ENCODE data around the gene TM9SF1. TPM values are rescaled to one million over a fixed set of nuclear protein-coding genes. Genes with fewer than 3 reads are reported as not detected.
A peak's percentile ranks its signal among the peaks of the same experiment; 100 is the strongest.

TM9SF1 gene
- total RNA-seq, 3 donors from 2014 or later: 52.3 to 75.7 (median 71.1) TPM

DNA sequence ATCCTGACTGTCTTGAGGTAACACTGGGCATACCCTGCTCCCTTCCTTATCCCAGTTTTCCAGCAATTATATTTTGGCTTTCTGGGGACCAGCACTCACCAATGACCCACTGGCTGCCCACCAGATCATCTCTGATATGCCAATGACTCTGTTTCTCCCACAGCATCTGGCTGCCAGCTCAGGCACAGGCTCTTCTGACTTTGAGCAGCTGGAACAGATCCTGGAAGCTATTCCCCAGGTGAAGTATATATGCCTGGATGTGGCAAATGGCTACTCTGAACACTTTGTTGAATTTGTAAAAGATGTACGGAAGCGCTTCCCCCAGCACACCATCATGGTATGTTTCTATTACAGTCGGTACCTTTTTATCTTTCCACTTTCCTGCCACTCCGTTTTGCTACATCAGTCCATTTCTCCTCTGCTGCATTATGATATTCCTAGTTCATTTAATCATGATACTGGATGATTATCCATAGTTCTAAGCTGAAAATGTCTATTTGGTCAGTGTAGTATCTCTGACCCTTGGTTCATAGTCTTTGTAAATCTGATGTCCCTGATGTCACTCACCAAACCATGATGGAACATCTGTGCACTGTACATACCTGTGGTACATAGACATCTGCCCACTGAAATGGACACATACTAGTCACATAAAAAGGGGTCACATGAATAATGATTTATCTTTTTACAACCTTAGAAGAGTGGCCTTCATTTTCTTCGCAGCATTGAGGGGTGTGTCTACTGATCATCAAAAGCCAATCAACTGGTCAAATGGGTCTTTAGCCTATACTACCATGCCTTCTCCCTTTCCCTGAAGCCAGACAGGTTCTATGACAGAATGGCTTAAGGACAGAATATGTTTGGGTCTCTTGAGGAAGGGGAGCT is 40.8 kb upstream of the TM9SF1 start:
- TF ChIP-seq POLR2A (IDR thresholded peaks at IDR 0.05) (no peak), POLR2AphosphoS5 (IDR thresholded peaks at IDR 0.05) (no peak)
- TF ChIP-seq, protein P1, sequence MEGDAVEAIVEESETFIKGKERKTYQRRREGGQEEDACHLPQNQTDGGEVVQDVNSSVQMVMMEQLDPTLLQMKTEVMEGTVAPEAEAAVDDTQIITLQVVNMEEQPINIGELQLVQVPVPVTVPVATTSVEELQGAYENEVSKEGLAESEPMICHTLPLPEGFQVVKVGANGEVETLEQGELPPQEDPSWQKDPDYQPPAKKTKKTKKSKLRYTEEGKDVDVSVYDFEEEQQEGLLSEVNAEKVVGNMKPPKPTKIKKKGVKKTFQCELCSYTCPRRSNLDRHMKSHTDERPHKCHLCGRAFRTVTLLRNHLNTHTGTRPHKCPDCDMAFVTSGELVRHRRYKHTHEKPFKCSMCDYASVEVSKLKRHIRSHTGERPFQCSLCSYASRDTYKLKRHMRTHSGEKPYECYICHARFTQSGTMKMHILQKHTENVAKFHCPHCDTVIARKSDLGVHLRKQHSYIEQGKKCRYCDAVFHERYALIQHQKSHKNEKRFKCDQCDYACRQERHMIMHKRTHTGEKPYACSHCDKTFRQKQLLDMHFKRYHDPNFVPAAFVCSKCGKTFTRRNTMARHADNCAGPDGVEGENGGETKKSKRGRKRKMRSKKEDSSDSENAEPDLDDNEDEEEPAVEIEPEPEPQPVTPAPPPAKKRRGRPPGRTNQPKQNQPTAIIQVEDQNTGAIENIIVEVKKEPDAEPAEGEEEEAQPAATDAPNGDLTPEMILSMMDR (IDR thresholded peaks at IDR 0.05): no peak
- intact Hi-C loops (cut with DNase I; ENCODE audit: low total_unique reads): no loop called here
- Histone ChIP-seq H3K27me3 (no peaks in the 10 kb centered on the region), H3K4me3 (no peak overlapping the region), H3K9me3 (no peaks in the 10 kb centered on the region), H3K36me3 (no peaks in the 10 kb centered on the region), H3K4me1 (peaks cover 4 to 34% of the 10 kb centered on the region in 2 donors), H3K27ac (no peak overlapping the region)
- DNase-seq (ENCODE audit: low spot score in 2 of 2): no peak

DNA sequence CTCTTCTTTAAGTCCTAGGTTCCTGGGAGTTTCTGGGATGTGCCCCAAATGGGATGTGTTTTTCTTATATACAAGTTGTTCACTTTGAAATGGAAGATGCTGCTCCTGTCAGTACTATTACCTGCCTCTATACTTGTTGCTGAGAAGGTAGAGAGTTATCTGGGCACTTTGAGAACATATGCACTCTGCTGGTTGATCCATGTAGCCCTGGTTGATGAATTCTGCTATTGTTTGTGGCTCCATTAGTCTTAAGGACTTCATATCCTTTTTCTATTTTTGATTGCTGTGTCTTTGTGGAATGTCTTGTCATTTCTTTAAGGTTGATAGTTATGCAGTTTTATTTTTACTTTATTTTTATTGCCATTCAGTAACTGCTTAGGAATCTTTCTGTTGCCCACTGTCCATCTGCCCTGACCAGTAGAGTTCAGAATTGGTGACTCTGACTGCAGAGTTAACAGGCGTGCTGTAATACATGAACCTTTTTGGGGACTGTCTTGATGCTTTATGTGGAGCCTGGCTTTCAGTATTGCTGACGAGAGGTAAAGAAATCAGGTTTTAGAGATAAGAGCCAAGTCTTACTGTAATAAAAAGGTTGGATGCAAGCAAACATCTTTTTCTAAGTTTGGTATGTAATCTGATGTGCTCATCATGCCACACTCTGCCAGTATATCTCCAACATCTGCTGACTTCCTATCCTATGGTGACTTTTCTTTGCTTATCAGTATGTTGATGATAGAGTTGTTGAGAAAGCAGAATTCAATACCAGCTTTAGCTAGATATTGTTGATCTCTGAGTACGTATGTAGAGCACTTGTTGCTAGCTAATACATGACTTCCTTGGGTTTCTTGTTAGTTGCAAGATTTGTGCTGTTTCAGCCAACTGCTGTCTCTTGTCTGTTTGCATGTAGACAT is 39.1 kb upstream of the TM9SF1 start:
- no peaks in the 10 kb centered on the region for H3K36me3 ChIP-seq
- no peaks in the 10 kb centered on the region for H3K9me3 ChIP-seq
- no peaks in the 10 kb centered on the region for H3K27me3 ChIP-seq
- TF ChIP-seq POLR2AphosphoS5 (IDR thresholded peaks at IDR 0.05) (no peak), POLR2A (IDR thresholded peaks at IDR 0.05) (no peak)
- TF ChIP-seq, protein P1 (IDR thresholded peaks at IDR 0.05): no peak
- no peak overlapping the region for H3K27ac ChIP-seq
- peaks cover 5 to 27% of the 10 kb centered on the region in 2 donors for H3K4me1 ChIP-seq
- no peak overlapping the region for H3K4me3 ChIP-seq
- no peak for DNase-seq (ENCODE audit: low spot score in 2 of 2)
- intact Hi-C loops (cut with DNase I; ENCODE audit: low total_unique reads): no loop called here

DNA sequence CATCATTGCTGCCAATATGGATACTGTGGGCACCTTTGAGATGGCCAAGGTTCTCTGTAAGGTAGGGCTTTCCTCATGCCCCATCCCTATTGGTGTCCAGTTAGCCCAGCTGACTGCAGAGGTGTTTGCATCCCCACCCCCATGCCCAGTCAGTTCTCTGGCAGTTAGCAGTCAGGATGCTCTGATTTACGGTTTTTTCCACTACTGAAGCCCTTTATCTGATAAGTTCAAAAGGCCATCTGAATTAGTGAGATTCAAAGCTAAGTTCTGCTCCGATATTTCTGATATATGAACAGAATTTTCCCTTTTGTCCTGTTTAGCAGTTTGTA is 38.3 kb upstream of the TM9SF1 start:
- intact Hi-C loops (cut with DNase I; ENCODE audit: low total_unique reads): no loop called here
- H3K27me3 ChIP-seq: no peaks in the 10 kb centered on the region
- no peaks in the 10 kb centered on the region for H3K36me3 ChIP-seq
- H3K27ac ChIP-seq: peak overlapping the region; percentile 90 to 92
- TF ChIP-seq POLR2A (IDR thresholded peaks at IDR 0.05): no peak
- TF ChIP-seq POLR2AphosphoS5 (IDR thresholded peaks at IDR 0.05): no peak
- TF ChIP-seq, protein P1 (IDR thresholded peaks at IDR 0.05): no peak
- H3K9me3 ChIP-seq: no peaks in the 10 kb centered on the region
- peak overlapping the region; percentile 80 to 95 (median 90) for H3K4me3 ChIP-seq
- peaks cover 5 to 27% of the 10 kb centered on the region in 2 donors for H3K4me1 ChIP-seq
- no peak for DNase-seq (ENCODE audit: low spot score in 2 of 2)

DNA sequence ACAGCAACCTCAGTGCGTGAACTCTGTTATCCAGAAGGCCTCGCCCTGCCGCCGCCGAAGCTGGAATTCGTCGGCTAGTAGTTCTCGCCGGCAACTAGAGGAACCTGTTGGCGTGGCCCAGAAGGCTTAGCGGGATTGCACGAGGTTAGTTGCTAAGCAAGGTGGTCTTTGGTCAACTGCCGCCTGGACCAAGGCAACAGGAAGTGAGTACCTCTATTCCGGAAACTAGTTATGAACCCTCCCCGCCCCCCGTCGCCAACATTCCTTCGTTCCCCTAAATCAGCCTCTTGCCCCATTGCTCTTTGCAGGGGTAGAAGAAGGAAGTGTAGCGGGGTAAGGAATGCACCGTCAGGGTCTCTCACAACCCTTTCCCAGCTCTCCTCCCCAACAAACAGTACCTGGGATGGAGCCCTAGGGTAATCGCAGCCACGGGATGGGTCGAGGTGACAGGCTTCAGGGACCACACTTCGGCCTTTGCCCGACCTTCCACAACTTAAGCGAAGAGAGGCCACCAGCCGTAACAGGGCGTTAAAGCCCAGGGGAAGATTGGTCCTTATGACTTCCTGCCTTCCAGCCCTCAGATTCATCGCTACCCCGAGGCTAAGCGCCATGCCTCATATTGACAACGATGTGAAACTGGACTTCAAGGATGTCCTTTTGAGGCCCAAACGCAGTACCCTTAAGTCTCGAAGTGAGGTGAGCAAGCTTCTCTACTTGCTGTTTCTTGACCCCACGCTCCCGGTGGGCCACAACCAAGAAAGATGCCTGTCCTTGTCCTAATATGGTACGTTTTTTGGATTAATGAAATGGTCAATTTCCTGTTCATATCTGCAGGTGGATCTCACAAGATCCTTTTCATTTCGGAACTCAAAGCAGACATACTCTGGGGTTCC is 37.6 kb upstream of the TM9SF1 start, which contains the start of gene GMPR2:
GMPR2 (plus strand) TSS at position 285 of the 893 bp plus-strand sequence; CDS start at position 610, 325 bp downstream.
- intact Hi-C loops (cut with DNase I; ENCODE audit: low total_unique reads): no loop called here
- Histone ChIP-seq H3K36me3 (no peaks in the 10 kb centered on the region), H3K27ac (peak within 1 kb of the TSS; percentile 90 to 92), H3K9me3 (no peaks in the 10 kb centered on the region), H3K27me3 (no peaks in the 10 kb centered on the region), H3K4me3 (peak within 1 kb of the TSS; percentile 80 to 95 (median 90)), H3K4me1 (peaks cover 5 to 27% of the 10 kb centered on the region in 2 donors)
- TF ChIP-seq POLR2A (IDR thresholded peaks at IDR 0.05) (no peak), POLR2AphosphoS5 (IDR thresholded peaks at IDR 0.05) (peak in 2 of 3 donors; percentile 73 to 76)
- TF ChIP-seq, protein P1 (IDR thresholded peaks at IDR 0.05): no peak
- no peak for DNase-seq (ENCODE audit: low spot score in 2 of 2)

Data from breast epithelium (tissue), 4 donors.